A673 (cell line): ENCODE measurements around the gene TMEM236. TPM values are rescaled to one million over a fixed set of nuclear protein-coding genes. Genes with fewer than 3 reads are reported as not detected.

Experiments
- BruUV-seq: library from RNA; stranded (reverse); fragments of 400-500 nt; replicated peaks from 2 replicates; lab custom pipeline; 2021; lab: Mats Ljungman, UMichigan
- CTCF ChIA-PET: fragments of 300-600 bp; sonication (Branson Sonifier 250); formaldehyde crosslinking; loops from one replicate; lab custom pipeline; 2022; ENCODE audit warnings: antibody characterized with exemption; lab: Charles Lee
- POLR2A ChIA-PET: fragments of 300-600 bp; sonication (Branson Sonifier 250); formaldehyde crosslinking; loops from one replicate; lab custom pipeline; 2022; ENCODE audit warnings: antibody characterized with exemption; ENCODE audit not compliant: low non-redundant PET; lab: Charles Lee
- DNase-seq: peaks from one replicate; pipeline ENCODE4 v3.0.0-alpha.2; 2015; ENCODE audit warnings: low spot score
- H3K27ac ChIP-seq: fragments of 200-600 bp; sonication (generic); 2 replicates; pipeline ENCODE4 v1.5.1; 2016; ENCODE audit warnings: mixed run types, low read depth, mild to moderate bottlenecking, mixed read lengths, antibody characterized with exemption, low read length; ENCODE audit not compliant: poor library complexity, severe bottlenecking
- H3K27me3 ChIP-seq: fragments of 200-600 bp; sonication (generic); replicated peaks from 2 replicates; pipeline ENCODE4 v1.6.1; 2017; ENCODE audit warnings: mixed run types, low read depth, mild to moderate bottlenecking, mixed read lengths, antibody characterized with exemption, low read length; ENCODE audit not compliant: insufficient read depth, poor library complexity
- H3K36me3 ChIP-seq: fragments of 200-600 bp; sonication (generic); 2 replicates; pipeline ENCODE4 v1.6.1; 2016; ENCODE audit warnings: mixed run types, mild to moderate bottlenecking, mixed read lengths, antibody characterized with exemption, low read length; ENCODE audit not compliant: insufficient read depth, poor library complexity, severe bottlenecking
- H3K4me1 ChIP-seq: fragments of 200-600 bp; sonication (generic); 2 replicates; pipeline ENCODE4 v1.6.1; 2017; ENCODE audit warnings: mixed run types, mild to moderate bottlenecking, mixed read lengths, antibody characterized with exemption, low read length; ENCODE audit not compliant: insufficient read depth, poor library complexity, severe bottlenecking
- H3K4me3 ChIP-seq: fragments of 200-600 bp; sonication (generic); 2 replicates; pipeline ENCODE4 v1.5.1; 2016; ENCODE audit warnings: low read depth, mixed run types, mild to moderate bottlenecking, mixed read lengths, low read length; ENCODE audit not compliant: poor library complexity, severe bottlenecking
- H3K9me3 ChIP-seq: fragments of 200-600 bp; sonication (generic); 2 replicates; pipeline ENCODE4 v1.6.1; 2016; ENCODE audit warnings: mixed run types, low read depth, mild to moderate bottlenecking, mixed read lengths, antibody characterized with exemption, low read length; ENCODE audit not compliant: poor library complexity, severe bottlenecking
- EZH2 ChIP-seq: fragments of 200-600 bp; sonication (generic); IDR thresholded peaks from 2 replicates; pipeline ENCODE4 v1.6.1; 2017; ENCODE audit warnings: borderline replicate concordance, low read depth, mild to moderate bottlenecking, mixed read lengths, antibody characterized with exemption, low read length; ENCODE audit not compliant: poor library complexity, severe bottlenecking
- intact Hi-C: fragments of 100-400 bp; cut with micrococcal nuclease; formaldehyde crosslinking; loops from one replicate; pipeline ENCODE4 v1.10.0; 2022; ENCODE audit not compliant: unreplicated experiment
- total RNA-seq: library from RNA; stranded (reverse); gene quantifications from 2 replicates; pipeline ENCODE4 v1.2.3, GENCODE V29; 2021
- TF ChIP-seq, protein P1 (sequence below): fragments of 300-800, 200-600 bp; sonication (generic); conservative IDR thresholded peaks from 2 replicates; pipeline ENCODE4 v1.5.1; 2017; ENCODE audit warnings: low read depth, mild to moderate bottlenecking, antibody characterized with exemption, low read length, moderate library complexity, mixed read lengths

Gene TMEM236
- total RNA-seq, 1 experiment from 2014 or later = 0.06 TPM

DNA sequence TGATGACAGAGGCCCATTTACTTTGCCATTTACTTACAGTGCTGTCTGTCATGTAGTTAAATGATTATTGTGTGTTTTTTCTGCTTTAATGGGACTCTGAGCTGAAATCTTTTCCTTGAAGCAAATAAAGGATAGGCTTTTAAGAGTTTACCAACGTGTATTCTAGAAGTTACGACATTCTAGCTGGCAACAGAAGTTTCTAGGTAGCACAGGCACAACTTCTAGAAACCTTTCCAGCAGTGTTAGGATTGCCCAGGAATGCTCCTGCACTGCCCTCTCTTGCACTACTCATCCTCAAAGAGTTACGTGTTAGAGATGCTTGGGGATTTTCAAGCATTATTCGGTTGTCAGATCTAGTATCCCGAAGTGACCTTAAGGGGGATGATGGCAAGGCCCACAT is 42.5 kb upstream of the TMEM236 start:
- intact Hi-C loops = no loop called here
- Histone ChIP-seq H3K27me3 (no peaks in the 10 kb centered on the region), H3K4me1 (no peaks in the 10 kb centered on the region), H3K9me3 (no peaks in the 10 kb centered on the region), H3K36me3 (peaks cover 9% of the 10 kb centered on the region), H3K4me3 (no peak overlapping the region), H3K27ac (no peak overlapping the region)
- no TSS peak for BruUV-seq
- ChIA-PET CTCF (no interaction called here), POLR2A (no interaction called here)
- no peak for DNase-seq
- TF ChIP-seq, protein P1, sequence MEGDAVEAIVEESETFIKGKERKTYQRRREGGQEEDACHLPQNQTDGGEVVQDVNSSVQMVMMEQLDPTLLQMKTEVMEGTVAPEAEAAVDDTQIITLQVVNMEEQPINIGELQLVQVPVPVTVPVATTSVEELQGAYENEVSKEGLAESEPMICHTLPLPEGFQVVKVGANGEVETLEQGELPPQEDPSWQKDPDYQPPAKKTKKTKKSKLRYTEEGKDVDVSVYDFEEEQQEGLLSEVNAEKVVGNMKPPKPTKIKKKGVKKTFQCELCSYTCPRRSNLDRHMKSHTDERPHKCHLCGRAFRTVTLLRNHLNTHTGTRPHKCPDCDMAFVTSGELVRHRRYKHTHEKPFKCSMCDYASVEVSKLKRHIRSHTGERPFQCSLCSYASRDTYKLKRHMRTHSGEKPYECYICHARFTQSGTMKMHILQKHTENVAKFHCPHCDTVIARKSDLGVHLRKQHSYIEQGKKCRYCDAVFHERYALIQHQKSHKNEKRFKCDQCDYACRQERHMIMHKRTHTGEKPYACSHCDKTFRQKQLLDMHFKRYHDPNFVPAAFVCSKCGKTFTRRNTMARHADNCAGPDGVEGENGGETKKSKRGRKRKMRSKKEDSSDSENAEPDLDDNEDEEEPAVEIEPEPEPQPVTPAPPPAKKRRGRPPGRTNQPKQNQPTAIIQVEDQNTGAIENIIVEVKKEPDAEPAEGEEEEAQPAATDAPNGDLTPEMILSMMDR = no peak
- no peak for TF ChIP-seq EZH2

DNA sequence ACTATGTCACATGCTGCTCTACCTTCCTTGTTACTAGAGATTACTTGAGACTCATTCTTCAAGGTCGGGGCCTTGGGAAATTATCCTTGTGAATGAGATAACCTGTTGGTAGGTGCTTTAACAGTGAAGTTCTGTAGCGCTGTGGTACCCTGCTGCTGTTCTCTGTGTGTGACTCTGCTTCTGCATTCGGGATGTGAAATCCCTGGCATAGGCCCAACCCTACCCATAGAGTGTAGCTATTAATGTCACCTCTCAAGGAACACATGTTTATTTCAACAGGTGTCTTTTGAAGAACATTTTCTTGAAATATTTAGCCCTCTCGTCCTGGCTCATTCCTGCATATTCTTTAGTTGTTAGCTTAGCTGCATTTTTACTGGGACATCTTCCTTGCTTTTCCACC is 41.8 kb upstream of the TMEM236 start:
- CTCF ChIA-PET = no interaction called here
- peaks cover 14% of the 10 kb centered on the region for H3K36me3 ChIP-seq

DNA sequence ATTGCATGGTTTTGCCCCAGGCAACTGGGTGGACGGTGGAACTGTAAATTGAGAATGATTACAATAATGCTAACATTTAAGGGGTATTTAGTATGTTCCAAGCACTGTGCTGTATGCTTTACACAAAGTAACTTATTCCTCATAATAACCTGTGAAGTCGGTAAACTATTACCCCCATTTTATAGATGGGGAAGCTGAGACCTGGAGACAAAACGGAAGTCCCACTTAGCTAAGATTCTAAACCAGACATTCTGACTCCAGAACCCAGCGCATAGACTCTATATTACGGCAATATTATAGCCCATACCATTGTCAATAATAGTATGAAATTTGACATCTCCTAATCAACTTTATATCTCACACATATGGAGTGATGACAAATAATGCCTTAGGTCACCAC is 39.9 kb upstream of the TMEM236 start:
- Histone ChIP-seq H3K27me3 (no peaks in the 10 kb centered on the region), H3K36me3 (peaks cover 19% of the 10 kb centered on the region), H3K9me3 (no peaks in the 10 kb centered on the region), H3K4me3 (no peak overlapping the region), H3K27ac (no peak overlapping the region), H3K4me1 (no peaks in the 10 kb centered on the region)
- no peak for DNase-seq
- POLR2A ChIA-PET = no interaction called here
- CTCF ChIA-PET = no interaction called here
- BruUV-seq = no TSS peak
- TF ChIP-seq, protein P1 = no peak
- TF ChIP-seq EZH2 = no peak
- intact Hi-C loops = no loop called here

More for the DNA sequence above, 41.8 kb upstream of the TMEM236 start:
- no peak for TF ChIP-seq EZH2
- TF ChIP-seq, protein P1 = no peak
- no TSS peak for BruUV-seq
- no peak for DNase-seq
- Histone ChIP-seq H3K27me3 (no peaks in the 10 kb centered on the region), H3K9me3 (no peaks in the 10 kb centered on the region), H3K27ac (no peak overlapping the region), H3K4me3 (no peak overlapping the region), H3K4me1 (no peaks in the 10 kb centered on the region)
- intact Hi-C loops = no loop called here
- POLR2A ChIA-PET = no interaction called here
